Testis (tissue), 2 donors: Measurements from ENCODE around the gene CD300LD.

Experiments used
- CTCF ChIP-seq, 3 experiments: fragments of 450-650 bp in 2 of 3; fragments of 200-600 bp in 1 of 3; sonication (generic) in 1 of 3; IDR thresholded peaks; one replicate each; pipeline ENCODE4 v1.5.1; 2016 to 2019; ENCODE audit warnings: antibody characterized with exemption in 3 of 3, mild to moderate bottlenecking in 2 of 3, moderate library complexity in 1 of 3
- POLR2A ChIP-seq: fragments of 450-650 bp; IDR thresholded peaks from one replicate; pipeline ENCODE4 v1.6.1; 2017; ENCODE audit warnings: antibody characterized with exemption, mild to moderate bottlenecking, moderate library complexity

GRCh38 chr17:74597069-74597790 lies 5.1 kb upstream of the CD300LD start:
- TF ChIP-seq POLR2A: no peak
- TF ChIP-seq CTCF (IDR thresholded peaks at IDR 0.05): no peak
